H1 (cell line): ENCODE results near the gene BMERB1. TPM values are rescaled to one million over a fixed set of nuclear protein-coding genes. Genes with fewer than 3 reads are reported as not detected.

Source experiments
- CTCF ChIA-PET: fragments of 300-600 bp; sonication (Branson Sonifier 250); formaldehyde crosslinking; loops from one replicate; lab custom pipeline; 2021; ENCODE audit not compliant: partially characterized antibody; lab: Charles Lee
- POLR2A ChIA-PET: fragments of 300-600 bp; sonication (Branson Sonifier 250); formaldehyde crosslinking; loops from one replicate; lab custom pipeline; 2021; ENCODE audit warnings: inconsistent platforms; ENCODE audit not compliant: partially characterized antibody; lab: Charles Lee
- DNase-seq, 2 experiments: peaks; one replicate each; pipeline versions ENCODE4 v3.0.0 to v3.0.0-alpha.2; 2010 to 2022; ENCODE audit warnings: low spot score in 2 of 2, low read depth in 1 of 2, mixed read lengths in 1 of 2
- FAIRE-seq: peaks from 2 replicates; lab custom pipeline; 2011; peaks lifted over from hg19 to GRCh38; lab: Jason Lieb, UNC
- H2AFZ ChIP-seq: 2 replicates; pipeline ENCODE4 v1.8.1; 2012; ENCODE audit warnings: low read length, inconsistent platforms
- H2AK5ac ChIP-seq: 2 replicates; pipeline ENCODE4 v1.6.1; 2013; ENCODE audit warnings: low read depth, low read length
- H2BK120ac ChIP-seq: replicated peaks from 2 replicates; pipeline ENCODE3; 2013; ENCODE audit warnings: low read depth, low read length, inconsistent platforms
- H2BK12ac ChIP-seq: 2 replicates; pipeline ENCODE4 v1.6.1; 2013; ENCODE audit warnings: low read depth, low read length
- H2BK15ac ChIP-seq: 2 replicates; pipeline ENCODE4 v1.6.1; 2013; ENCODE audit warnings: low read length
- H2BK20ac ChIP-seq: 2 replicates; pipeline ENCODE4 v1.6.1; 2013; ENCODE audit warnings: low read length
- H2BK5ac ChIP-seq: 2 replicates; pipeline ENCODE4 v1.6.1; 2013; ENCODE audit warnings: low read depth, low read length
- H3K14ac ChIP-seq: 2 replicates; pipeline ENCODE4 v1.6.1; 2013; ENCODE audit warnings: inconsistent platforms; ENCODE audit not compliant: insufficient read length
- H3K18ac ChIP-seq: 2 replicates; pipeline ENCODE4 v1.6.1; 2013; ENCODE audit warnings: low read length; ENCODE audit errors: extremely low read depth
- H3K23ac ChIP-seq: 2 replicates; pipeline ENCODE4 v1.6.1; 2013; ENCODE audit warnings: inconsistent platforms; ENCODE audit not compliant: insufficient read length
- H3K23me2 ChIP-seq: 2 replicates; pipeline ENCODE4 v1.6.1; 2013; ENCODE audit warnings: low read depth, low read length
- H3K27ac ChIP-seq: 2 replicates; pipeline ENCODE4 v1.6.1; 2011; ENCODE audit warnings: low read depth, low read length, inconsistent platforms
- H3K27me3 ChIP-seq, 4 experiments: replicated peaks in 1 of 4; 1 replicate in 1 of 4; 2 replicates in 3 of 4; pipeline versions ENCODE4 v1.6.1 to v1.8.1; 2011 to 2013; ENCODE audit warnings: low read length in 3 of 4, mild to moderate bottlenecking in 3 of 4, inconsistent platforms in 2 of 4, mixed read lengths in 2 of 4, moderate library complexity in 1 of 4; ENCODE audit not compliant: control insufficient read depth in 3 of 4, insufficient read depth in 3 of 4; ENCODE audit errors: extremely low read depth in 1 of 4
- H3K36me3 ChIP-seq, 4 experiments: 2 replicates each; pipeline versions ENCODE4 v1.6.1 to v1.8.1; 2011 to 2013; ENCODE audit warnings: mild to moderate bottlenecking in 4 of 4, low read length in 3 of 4, moderate library complexity in 2 of 4, control low read depth in 1 of 4, inconsistent platforms in 1 of 4; ENCODE audit not compliant: insufficient read depth in 4 of 4, control insufficient read depth in 2 of 4
- H3K4ac ChIP-seq: replicated peaks from 2 replicates; pipeline ENCODE3; 2013; ENCODE audit warnings: low read length, low read depth, mixed read lengths, inconsistent platforms; ENCODE audit not compliant: insufficient read length
- H3K4me1 ChIP-seq, 4 experiments: replicated peaks in 1 of 4; 1 replicate in 1 of 4; 2 replicates in 3 of 4; pipeline versions ENCODE4 v1.6.1 to v1.8.1; 2011 to 2013; ENCODE audit warnings: low read length in 3 of 4, inconsistent platforms in 2 of 4, mixed read lengths in 1 of 4; ENCODE audit not compliant: insufficient read depth in 4 of 4, control insufficient read depth in 3 of 4
- H3K4me2 ChIP-seq, 2 experiments: 2 replicates each; pipeline versions ENCODE4 v1.6.1 to v1.8.1; 2011 to 2013; ENCODE audit warnings: low read depth in 2 of 2, low read length in 2 of 2, control low read depth in 1 of 2, inconsistent platforms in 1 of 2, mild to moderate bottlenecking in 1 of 2; ENCODE audit not compliant: insufficient read depth in 1 of 2
- H3K4me3 ChIP-seq, 4 experiments: fragments of 200-600, 300-600 bp in 1 of 4; sonication (generic), shearing (Covaris generic), sonication (Bioruptor Twin) in 1 of 4; 2 replicates each; pipeline versions ENCODE4 v1.5.1 to v1.8.1; 2011 to 2016; ENCODE audit warnings: low read length in 4 of 4, low read depth in 3 of 4, control low read depth in 2 of 4, inconsistent platforms in 2 of 4, mild to moderate bottlenecking in 2 of 4, mixed read lengths in 1 of 4, moderate library complexity in 1 of 4; ENCODE audit not compliant: insufficient read depth in 2 of 4; ENCODE audit errors: extremely low read depth in 1 of 4
- H3K56ac ChIP-seq: replicated peaks from 2 replicates; pipeline ENCODE3; 2013; ENCODE audit warnings: low read depth, mild to moderate bottlenecking, mixed read lengths, low read length, inconsistent platforms; ENCODE audit not compliant: insufficient read length
- H3K79me1 ChIP-seq: 2 replicates; pipeline ENCODE4 v1.6.1; 2013; ENCODE audit warnings: low read depth, low read length, control low read depth
- H3K79me2 ChIP-seq, 2 experiments: 2 replicates each; pipeline versions ENCODE4 v1.6.1 to v1.8.1; 2012 to 2013; ENCODE audit warnings: low read length in 2 of 2, mild to moderate bottlenecking in 2 of 2, inconsistent platforms in 1 of 2; ENCODE audit not compliant: insufficient read depth in 2 of 2, control insufficient read depth in 1 of 2
- H3K9ac ChIP-seq, 4 experiments: replicated peaks in 1 of 4; 1 replicate in 1 of 4; 2 replicates in 3 of 4; pipeline versions ENCODE4 v1.6.1 to v1.8.1; 2011 to 2013; ENCODE audit warnings: low read depth in 3 of 4, low read length in 3 of 4, control low read depth in 2 of 4, mild to moderate bottlenecking in 2 of 4, moderate library complexity in 2 of 4, inconsistent platforms in 1 of 4; ENCODE audit errors: extremely low read depth in 1 of 4
- H3K9me3 ChIP-seq, 2 experiments: 2 replicates each; pipeline versions ENCODE4 v1.6.1 to v1.8.1; 2012 to 2013; ENCODE audit warnings: mild to moderate bottlenecking in 2 of 2, moderate library complexity in 2 of 2, control low read depth in 1 of 2, inconsistent platforms in 1 of 2, low read depth in 1 of 2, low read length in 1 of 2, mixed read lengths in 1 of 2; ENCODE audit not compliant: insufficient read depth in 2 of 2
- H4K20me1 ChIP-seq, 2 experiments: replicated peaks in 1 of 2; 2 replicates each; pipeline versions ENCODE3 to v1.8.1; 2011 to 2013; ENCODE audit warnings: inconsistent platforms in 2 of 2, low read length in 2 of 2, mild to moderate bottlenecking in 1 of 2; ENCODE audit not compliant: insufficient read depth in 2 of 2, control insufficient read depth in 1 of 2
- H4K5ac ChIP-seq: 2 replicates; pipeline ENCODE4 v1.6.1; 2013; ENCODE audit warnings: low read length, low read depth, mixed read lengths, inconsistent platforms; ENCODE audit not compliant: insufficient read length
- H4K8ac ChIP-seq: 2 replicates; pipeline ENCODE4 v1.8.0; 2013; ENCODE audit warnings: mild to moderate bottlenecking, moderate library complexity, low read length, inconsistent platforms; ENCODE audit not compliant: insufficient read depth; ENCODE audit errors: extremely low read depth
- H4K91ac ChIP-seq: replicated peaks from 2 replicates; pipeline ENCODE3; 2013; ENCODE audit warnings: low read length, mixed read lengths, inconsistent platforms; ENCODE audit not compliant: insufficient read length
- CHD2 ChIP-seq: IDR thresholded peaks from 2 replicates; pipeline ENCODE4 v1.6.1; 2012; ENCODE audit warnings: low read length, improper control_type of control experiment
- EGR1 ChIP-seq: IDR thresholded peaks from 2 replicates; pipeline ENCODE4 v1.6.1; 2011; ENCODE audit warnings: low read depth, low read length, borderline replicate concordance
- GTF2F1 ChIP-seq: IDR thresholded peaks from 2 replicates; pipeline ENCODE4 v1.6.1; 2012; ENCODE audit warnings: low read depth, low read length, improper control_type of control experiment, borderline replicate concordance
- HDAC2 ChIP-seq, 2 experiments: fragments of 300-600 bp in 1 of 2; sonication (generic) in 1 of 2; IDR thresholded peaks; 2 replicates each; pipeline ENCODE4 v1.6.1; 2011 to 2012; ENCODE audit warnings: low read depth in 2 of 2, low read length in 2 of 2, mild to moderate bottlenecking in 2 of 2, moderate library complexity in 2 of 2, borderline replicate concordance in 1 of 2, inconsistent platforms in 1 of 2
- KDM1A ChIP-seq: fragments of 200-600, 300-600 bp; sonication (generic); IDR thresholded peaks from 2 replicates; pipeline ENCODE4 v1.7.1; 2016; ENCODE audit warnings: mild to moderate bottlenecking, low read length, borderline replicate concordance
- KDM4A ChIP-seq: IDR thresholded peaks from one replicate; pipeline ENCODE4 v1.7.1; 2012; ENCODE audit warnings: low read depth, mild to moderate bottlenecking, moderate library complexity, low read length, inconsistent platforms; ENCODE audit not compliant: severe bottlenecking
- KDM5A ChIP-seq: fragments of 200-600 bp; IDR thresholded peaks from 2 replicates; pipeline ENCODE4 v1.7.1; 2012; ENCODE audit warnings: mild to moderate bottlenecking, low read length, inconsistent platforms, mixed read lengths
- NANOG ChIP-seq: IDR thresholded peaks from 2 replicates; pipeline ENCODE4 v1.6.1; 2011; ENCODE audit warnings: low read length, low read depth, mild to moderate bottlenecking, inconsistent platforms; ENCODE audit not compliant: insufficient read depth, poor library complexity, severe bottlenecking
- NRF1 ChIP-seq: IDR thresholded peaks from 2 replicates; pipeline ENCODE4 v1.6.1; 2011; ENCODE audit warnings: mild to moderate bottlenecking, low read depth, low read length, improper control_type of control experiment
- POU5F1 ChIP-seq: IDR thresholded peaks from 2 replicates; pipeline ENCODE4 v1.6.1; 2011; ENCODE audit warnings: low read depth, mild to moderate bottlenecking, low read length, moderate library complexity
- RFX5 ChIP-seq: IDR thresholded peaks from 2 replicates; pipeline ENCODE4 v1.6.1; 2011; ENCODE audit warnings: low read depth, low read length, improper control_type of control experiment, borderline replicate concordance
- RXRA ChIP-seq: IDR thresholded peaks from 2 replicates; pipeline ENCODE4 v1.6.1; 2011; ENCODE audit warnings: low read depth, mild to moderate bottlenecking, low read length, moderate library complexity; ENCODE audit not compliant: insufficient read depth
- TAF7 ChIP-seq: optimal IDR thresholded peaks from 2 replicates; pipeline ENCODE3; 2011; ENCODE audit warnings: low read depth, mild to moderate bottlenecking, inconsistent platforms, low read length, moderate library complexity, borderline replicate concordance
- TCF12 ChIP-seq: IDR thresholded peaks from 2 replicates; pipeline ENCODE4 v1.6.1; 2011; ENCODE audit warnings: low read depth, mild to moderate bottlenecking, low read length
- YY1 ChIP-seq: IDR thresholded peaks from 2 replicates; pipeline ENCODE4 v1.6.1; 2011; ENCODE audit warnings: low read depth, mild to moderate bottlenecking, low read length
- WGBS, 2 experiments: shearing (Covaris generic) in 1 of 2; methylation state at CpG; one replicate each; pipeline versions ENCODE4 v1.1.6 to v1.1.7; 2013 to 2015; ENCODE audit warnings: low lambda C conversion rate in 2 of 2, mixed read lengths in 2 of 2, inconsistent platforms in 1 of 2, low coverage in 1 of 2, missing lambda C conversion rate in 1 of 2; ENCODE audit not compliant: insufficient replicate concordance in 2 of 2, insufficient coverage in 1 of 2, insufficient read length in 1 of 2; ENCODE audit errors: extremely low coverage in 1 of 2, missing lambda C conversion rate in 1 of 2; 5-methylcytosine and 5-hydroxymethylcytosine counted together
- polyA plus RNA-seq, 7 experiments: library from polyadenylated mRNA; depleted of rRNA in 3 of 7; stranded (reverse) in 5 of 7; unstranded in 2 of 7; fragments of >200 nt in 5 of 7; fragments of 200-250 nt in 2 of 7; gene quantifications; 1 replicate in 5 of 7; 2 replicates in 1 of 7; 4 replicates in 1 of 7; pipeline versions ENCODE4 v1.2.1 to v1.2.3, GENCODE V29; 2011 to 2013; ENCODE audit warnings: missing spikeins in 2 of 7, mixed read lengths in 2 of 7
- total RNA-seq: library from RNA; stranded (reverse); fragmentation: NEBNext Ultra II Directional; extraction: Animal tissue kit (Norgen Biotek cat#: 25700); gene quantifications from 2 replicates; pipeline ENCODE4 v1.2.1, GENCODE V29; 2021

BMERB1 gene
- total and polyA plus RNA-seq, 2 of the 8 experiments (the other 6 are each of a cell fraction or from before 2014, with no cell fraction given) = 23.5 to 27.1 TPM

DNA sequence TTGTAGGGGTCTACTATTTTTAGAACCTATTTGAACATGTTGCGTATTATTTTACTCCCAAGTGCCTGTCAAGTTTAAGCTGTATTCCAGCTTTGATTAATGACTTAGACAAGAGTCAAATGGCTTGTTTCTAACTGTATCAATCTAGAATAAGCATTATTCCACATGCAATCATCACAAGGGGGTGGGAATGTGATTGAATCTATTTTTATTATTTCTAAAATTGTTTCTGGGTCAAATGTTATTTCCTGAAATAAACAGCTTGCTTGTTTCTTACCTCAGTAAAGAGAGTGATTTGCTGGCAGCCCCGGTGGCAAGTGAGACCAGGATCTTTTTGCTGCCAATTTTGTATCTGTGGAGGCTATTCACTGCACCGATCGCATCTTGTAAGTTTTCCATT is 187.1 kb downstream of the BMERB1 start:
- Histone ChIP-seq H3K9ac (no peak overlapping the region), H3K79me2 (no peaks in the 10 kb centered on the region), H3K9me3 (no peaks in the 10 kb centered on the region), H4K8ac (no peak overlapping the region), H3K4me2 (no peak overlapping the region), H3K23ac (no peak overlapping the region), H3K18ac (no peak overlapping the region), H2BK5ac (no peak overlapping the region), H3K4me1 (no peaks in the 10 kb centered on the region), H4K5ac (no peak overlapping the region), H3K36me3 (peaks cover 10 to 52% (median 48%) of the 10 kb centered on the region in 4 experiments), H2BK120ac (no peak overlapping the region), H3K4ac (no peak overlapping the region), H2BK12ac (no peak overlapping the region), H3K27ac (no peak overlapping the region), H3K4me3 (no peak overlapping the region), H4K91ac (no peak overlapping the region), H2BK15ac (no peak overlapping the region), H3K79me1 (no peaks in the 10 kb centered on the region), H3K14ac (no peak overlapping the region), H3K23me2 (no peaks in the 10 kb centered on the region), H2BK20ac (no peak overlapping the region), H4K20me1 (peaks cover 0 to 2% of the 10 kb centered on the region in 2 experiments), H2AFZ (no peak overlapping the region), H3K56ac (no peak overlapping the region), H3K27me3 (no peaks in the 10 kb centered on the region), H2AK5ac (no peak overlapping the region)
- CTCF ChIA-PET = interaction anchor here (0.6 kb wide), 1 partner anchor 142 kb away, joined by 3 read pairs; no protein-coding TSS in a partner anchor
- no peak for FAIRE-seq
- POLR2A ChIA-PET = no interaction called here
- DNase-seq = no peak
- WGBS, 2 experiments = 88% methylated on average over 4 of the region's 4 CpGs; no CpG with 5 or more reads in 1 of the 2 experiments
- TF ChIP-seq NRF1 = no peak
- TF ChIP-seq KDM5A = no peak
- TF ChIP-seq RXRA = no peak
- TF ChIP-seq EGR1 = no peak
- no peak for TF ChIP-seq CHD2
- no peak for TF ChIP-seq NANOG
- no peak for TF ChIP-seq GTF2F1
- TF ChIP-seq TCF12 = no peak
- TF ChIP-seq KDM1A = no peak
- TF ChIP-seq KDM4A = no peak
- TF ChIP-seq POU5F1 = no peak
- TF ChIP-seq TAF7 = no peak
- no peak for TF ChIP-seq HDAC2 (IDR thresholded peaks at IDR 0.05; ENCODE audit: borderline replicate concordance in 1 of 2, low read depth in 2 of 2, low read length in 2 of 2)
- TF ChIP-seq YY1 = no peak
- no peak for TF ChIP-seq RFX5
